ENCODE measurements around the gene FAM25A.

FAM25A gene

GRCh38 chr10:87060280-87060928 lies 40.3 kb downstream of the FAM25A start:
- H3K4me1 ChIP-seq (ENCODE audit: control insufficient read depth, insufficient read depth, low read length): peaks cover under 1% of the 10 kb centered on the region
- H3K36me3 ChIP-seq (ENCODE audit: control insufficient read depth, insufficient read depth, low read length): peaks cover 20% of the 10 kb centered on the region
- WGBS, 2 experiments: 94 to 96% methylated on average over 5 to 6 of the region's 6 CpGs

DNA sequence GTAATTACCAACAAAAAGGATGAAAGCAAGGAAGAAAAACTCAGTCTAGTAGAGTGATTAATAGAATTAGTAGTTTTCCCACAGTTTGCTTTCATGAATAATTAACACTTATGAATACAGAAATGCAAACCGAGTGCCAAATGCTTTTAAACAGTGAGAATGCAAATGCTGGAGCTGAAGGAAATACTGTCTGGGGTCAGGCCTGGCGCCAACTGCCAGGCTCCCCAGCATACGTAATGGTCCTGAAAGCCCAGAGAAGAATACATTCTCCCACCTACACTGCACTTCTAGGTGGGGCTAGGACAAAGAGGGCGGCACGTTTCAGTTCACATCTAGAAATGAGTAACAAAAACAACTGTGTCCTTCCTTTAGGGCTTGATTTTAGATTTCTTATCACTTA lies 44.6 kb downstream of the FAM25A start:
- no peaks in the 10 kb centered on the region for H3K4me1 ChIP-seq (ENCODE audit: control insufficient read depth, insufficient read depth, low read length)
- H3K9me3 ChIP-seq (ENCODE audit: control insufficient read depth, low read length): no peaks in the 10 kb centered on the region
- H3K36me3 ChIP-seq (ENCODE audit: control insufficient read depth, insufficient read depth, low read length): peaks cover 19% of the 10 kb centered on the region
- no peaks in the 10 kb centered on the region for H3K27me3 ChIP-seq (ENCODE audit: control insufficient read depth, insufficient read depth, low read length, poor library complexity, severe bottlenecking)
- no peak overlapping the region for H3K27ac ChIP-seq (ENCODE audit: insufficient read depth, low read depth, low read length, poor library complexity, severe bottlenecking)
- H3K4me3 ChIP-seq (ENCODE audit: insufficient read depth, low read depth, low read length): no peak overlapping the region
- WGBS, 2 experiments: 86 to 87% methylated on average over 5 of the region's 5 CpGs

More at GRCh38 chr10:87060280-87060928, 40.3 kb downstream of the FAM25A start:
- no peak overlapping the region for H3K4me3 ChIP-seq (ENCODE audit: insufficient read depth, low read depth, low read length)
- no peaks in the 10 kb centered on the region for H3K27me3 ChIP-seq (ENCODE audit: control insufficient read depth, insufficient read depth, low read length, poor library complexity, severe bottlenecking)
- no peaks in the 10 kb centered on the region for H3K9me3 ChIP-seq (ENCODE audit: control insufficient read depth, low read length)
- H3K27ac ChIP-seq (ENCODE audit: insufficient read depth, low read depth, low read length, poor library complexity, severe bottlenecking): no peak overlapping the region

DNA sequence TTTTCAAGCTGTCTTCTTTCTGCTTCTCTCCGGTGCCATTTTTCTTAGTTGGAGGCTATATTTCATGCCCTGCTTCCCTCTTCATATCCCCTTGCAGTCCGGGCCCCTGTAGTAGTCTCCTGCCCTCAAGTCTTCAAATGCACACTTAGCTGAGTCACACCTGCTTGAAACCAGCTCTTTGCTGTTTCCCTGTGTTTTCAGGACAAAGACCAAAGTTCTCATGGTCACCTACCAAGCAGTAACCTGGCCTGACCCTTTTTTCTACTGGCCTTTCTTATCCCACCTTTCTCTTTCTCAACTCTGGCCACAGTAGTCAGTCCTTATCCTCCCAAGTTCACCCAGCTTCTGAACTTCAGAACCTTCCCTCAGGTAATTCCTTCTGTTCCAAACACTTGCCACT lies 46.1 kb downstream of the FAM25A start:
- no peak overlapping the region for H3K4me3 ChIP-seq (ENCODE audit: insufficient read depth, low read depth, low read length)
- H3K27me3 ChIP-seq (ENCODE audit: control insufficient read depth, insufficient read depth, low read length, poor library complexity, severe bottlenecking): no peaks in the 10 kb centered on the region
- peaks cover 14% of the 10 kb centered on the region for H3K36me3 ChIP-seq (ENCODE audit: control insufficient read depth, insufficient read depth, low read length)
- H3K4me1 ChIP-seq (ENCODE audit: control insufficient read depth, insufficient read depth, low read length): no peaks in the 10 kb centered on the region
- WGBS, 2 experiments: 95 to 96% methylated on average over 2 of the region's 2 CpGs
- no peak overlapping the region for H3K27ac ChIP-seq (ENCODE audit: insufficient read depth, low read depth, low read length, poor library complexity, severe bottlenecking)
- H3K9me3 ChIP-seq (ENCODE audit: control insufficient read depth, low read length): no peaks in the 10 kb centered on the region

- Histone ChIP-seq H3K27me3 (ENCODE audit: control insufficient read depth, insufficient read depth, low read length, poor library complexity, severe bottlenecking) (no peaks in the 10 kb centered on the region), H3K36me3 (ENCODE audit: control insufficient read depth, insufficient read depth, low read length) (peaks cover 14% of the 10 kb centered on the region), H3K4me1 (ENCODE audit: control insufficient read depth, insufficient read depth, low read length) (no peaks in the 10 kb centered on the region), H3K4me3 (ENCODE audit: insufficient read depth, low read depth, low read length) (no peak overlapping the region), H3K27ac (ENCODE audit: insufficient read depth, low read depth, low read length, poor library complexity, severe bottlenecking) (no peak overlapping the region), H3K9me3 (ENCODE audit: control insufficient read depth, low read length) (no peaks in the 10 kb centered on the region)
- WGBS, 2 experiments: 94 to 96% methylated on average over 1 of the region's 1 CpG
Measured at GRCh38 chr10:87066865-87067264, 46.8 kb downstream of the FAM25A start.

DNA sequence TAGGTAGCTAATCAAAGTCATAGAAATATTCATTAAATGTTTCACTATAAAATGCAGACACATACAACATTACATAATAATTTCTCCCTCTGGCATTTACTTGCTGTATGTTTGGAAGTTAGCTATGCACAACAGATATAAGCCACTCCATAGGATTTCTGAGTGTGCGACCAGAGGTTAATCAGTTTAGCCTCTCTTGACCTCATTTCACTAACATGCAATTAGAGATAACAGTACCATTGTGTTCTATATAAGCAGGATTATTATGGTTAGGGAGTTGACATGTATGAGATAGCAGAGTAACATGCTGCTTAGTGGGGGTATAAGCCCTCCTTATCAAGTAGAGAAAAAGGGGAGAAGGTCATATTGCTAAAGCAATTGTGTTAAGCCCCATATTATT lies 48.2 kb downstream of the FAM25A start:
- Histone ChIP-seq H3K4me3 (ENCODE audit: insufficient read depth, low read depth, low read length) (no peak overlapping the region), H3K9me3 (ENCODE audit: control insufficient read depth, low read length) (no peaks in the 10 kb centered on the region), H3K27ac (ENCODE audit: insufficient read depth, low read depth, low read length, poor library complexity, severe bottlenecking) (no peak overlapping the region), H3K4me1 (ENCODE audit: control insufficient read depth, insufficient read depth, low read length) (no peaks in the 10 kb centered on the region), H3K36me3 (ENCODE audit: control insufficient read depth, insufficient read depth, low read length) (peaks cover 14% of the 10 kb centered on the region), H3K27me3 (ENCODE audit: control insufficient read depth, insufficient read depth, low read length, poor library complexity, severe bottlenecking) (no peaks in the 10 kb centered on the region)
- WGBS, 2 experiments: 100% methylated on average over 1 of the region's 1 CpG

DNA sequence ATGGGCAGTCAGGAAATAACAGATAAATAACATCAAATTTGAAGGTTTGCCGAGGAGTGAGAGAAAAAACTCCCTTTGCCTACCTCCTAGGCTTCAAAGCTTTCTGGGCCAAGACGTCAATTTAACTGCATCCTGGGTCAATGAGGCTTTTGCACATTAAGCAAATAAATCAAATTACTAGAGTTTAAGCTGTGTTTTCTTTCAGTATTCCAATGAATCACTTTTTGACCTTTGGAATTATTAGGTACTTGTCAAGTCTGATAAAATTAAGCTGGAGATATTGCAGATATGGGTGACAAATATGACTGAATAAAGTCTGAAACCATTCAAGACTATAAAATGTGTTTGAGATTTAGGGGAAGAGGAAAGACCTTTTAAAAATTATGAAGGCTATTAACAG lies 52.4 kb downstream of the FAM25A start:
- Histone ChIP-seq H3K36me3 (ENCODE audit: control insufficient read depth, insufficient read depth, low read length) (peaks cover 9% of the 10 kb centered on the region), H3K27me3 (ENCODE audit: control insufficient read depth, insufficient read depth, low read length, poor library complexity, severe bottlenecking) (no peaks in the 10 kb centered on the region), H3K9me3 (ENCODE audit: control insufficient read depth, low read length) (no peaks in the 10 kb centered on the region), H3K27ac (ENCODE audit: insufficient read depth, low read depth, low read length, poor library complexity, severe bottlenecking) (no peak overlapping the region), H3K4me3 (ENCODE audit: insufficient read depth, low read depth, low read length) (no peak overlapping the region), H3K4me1 (ENCODE audit: control insufficient read depth, insufficient read depth, low read length) (no peaks in the 10 kb centered on the region)
- WGBS, 2 experiments: 87 to 96% methylated on average over 2 of the region's 2 CpGs
